Type B pancreatic cell (in vitro differentiated cells): ENCODE data around the gene SGF29. TPM values are rescaled to one million over a fixed set of nuclear protein-coding genes. Genes with fewer than 3 reads are reported as not detected.

Experiments used
- DNase-seq: peaks from one replicate; pipeline ENCODE4 v3.0.0; 2021; ENCODE audit warnings: mixed read lengths; ENCODE audit not compliant: unreplicated experiment; ENCODE audit errors: extremely low spot score
- H3K27ac Mint-ChIP-seq: 2 replicates; pipeline ENCODE4 v1.8.0; 2021; ENCODE audit warnings: mild to moderate bottlenecking, mixed read lengths
- H3K27me3 Mint-ChIP-seq: 2 replicates; pipeline ENCODE4 v1.8.0; 2021; ENCODE audit warnings: mixed read lengths
- H3K36me3 Mint-ChIP-seq: 2 replicates; pipeline ENCODE4 v1.8.0; 2021; ENCODE audit warnings: mixed read lengths
- H3K4me1 Mint-ChIP-seq: one replicate; pipeline ENCODE4 v1.8.0; 2021; ENCODE audit warnings: mixed read lengths; ENCODE audit not compliant: unreplicated experiment
- H3K4me3 Mint-ChIP-seq: 2 replicates; pipeline ENCODE4 v1.8.0; 2021; ENCODE audit warnings: mild to moderate bottlenecking, mixed read lengths
- H3K9me3 Mint-ChIP-seq: 2 replicates; pipeline ENCODE4 v1.8.0; 2021; ENCODE audit warnings: mixed read lengths
- CTCF ChIP-seq: fragments of 200-600 bp; sonication (generic); conservative IDR thresholded peaks from 2 replicates; pipeline ENCODE4 v1.5.0; 2021; ENCODE audit warnings: antibody characterized with exemption, mild to moderate bottlenecking
- total RNA-seq: library from RNA; stranded (reverse); gene quantifications from 2 replicates; pipeline ENCODE4 v1.2.1, GENCODE V29; 2021; ENCODE audit warnings: low replicate concordance

Gene SGF29
- total RNA-seq, 1 donor from 2014 or later = 29.6 TPM

GRCh38 chr16:28585674-28586073 is 32.0 kb downstream of the SGF29 start:
- no peak for DNase-seq
- Mint-ChIP-seq H3K9me3 (no peaks in the 10 kb centered on the region), H3K4me1 (no peaks in the 10 kb centered on the region), H3K27me3 (no peaks in the 10 kb centered on the region), H3K27ac (no peak overlapping the region), H3K36me3 (peaks cover 20% of the 10 kb centered on the region), H3K4me3 (no peak overlapping the region)
- no peak for TF ChIP-seq CTCF

GRCh38 chr16:28586466-28586865 is 32.7 kb downstream of the SGF29 start:
- no peaks in the 10 kb centered on the region for H3K9me3 Mint-ChIP-seq
- no peaks in the 10 kb centered on the region for H3K4me1 Mint-ChIP-seq
- TF ChIP-seq CTCF = no peak
- no peak overlapping the region for H3K27ac Mint-ChIP-seq
- H3K4me3 Mint-ChIP-seq = no peak overlapping the region
- no peaks in the 10 kb centered on the region for H3K27me3 Mint-ChIP-seq
- DNase-seq = no peak
- H3K36me3 Mint-ChIP-seq = peaks cover 16% of the 10 kb centered on the region

- DNase-seq = no peak
- no peaks in the 10 kb centered on the region for H3K4me1 Mint-ChIP-seq
- peaks cover 11% of the 10 kb centered on the region for H3K36me3 Mint-ChIP-seq
- H3K27ac Mint-ChIP-seq = peak overlapping the region; percentile 48
- no peaks in the 10 kb centered on the region for H3K27me3 Mint-ChIP-seq
- no peak overlapping the region for H3K4me3 Mint-ChIP-seq
- H3K9me3 Mint-ChIP-seq = no peaks in the 10 kb centered on the region
- no peak for TF ChIP-seq CTCF
Observed at GRCh38 chr16:28587386-28587785, 33.7 kb downstream of the SGF29 start.

DNA sequence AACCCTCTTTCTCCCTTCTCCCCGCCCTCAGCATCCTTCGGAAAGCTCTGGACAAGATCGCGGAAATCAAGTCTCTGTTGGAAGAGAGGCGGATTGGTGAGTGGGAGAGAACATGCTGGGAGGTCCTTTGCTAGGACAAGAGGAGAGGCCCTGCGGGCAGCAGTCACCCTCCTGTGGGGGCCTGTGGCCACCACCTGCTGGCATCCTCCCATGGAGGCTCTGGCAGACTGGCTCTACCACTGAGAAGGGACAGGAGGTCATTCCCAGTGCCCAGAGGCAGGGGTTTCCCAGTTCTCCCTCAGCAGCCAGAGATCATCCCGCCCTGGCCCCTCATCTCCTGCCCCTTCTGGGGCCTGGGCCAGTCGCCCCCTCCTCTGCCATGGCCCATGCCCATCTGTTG is 35.3 kb downstream of the SGF29 start:
- no peaks in the 10 kb centered on the region for H3K4me1 Mint-ChIP-seq
- H3K4me3 Mint-ChIP-seq = no peak overlapping the region
- H3K36me3 Mint-ChIP-seq = peaks cover 6% of the 10 kb centered on the region
- H3K9me3 Mint-ChIP-seq = no peaks in the 10 kb centered on the region
- no peak overlapping the region for H3K27ac Mint-ChIP-seq
- no peaks in the 10 kb centered on the region for H3K27me3 Mint-ChIP-seq
- TF ChIP-seq CTCF = no peak
- DNase-seq = no peak

GRCh38 chr16:28589930-28590329 is 36.2 kb downstream of the SGF29 start:
- peaks cover 6% of the 10 kb centered on the region for H3K36me3 Mint-ChIP-seq
- H3K9me3 Mint-ChIP-seq = no peaks in the 10 kb centered on the region
- no peak for TF ChIP-seq CTCF
- H3K4me3 Mint-ChIP-seq = no peak overlapping the region
- no peak for DNase-seq
- no peaks in the 10 kb centered on the region for H3K27me3 Mint-ChIP-seq
- H3K27ac Mint-ChIP-seq = no peak overlapping the region
- H3K4me1 Mint-ChIP-seq = no peaks in the 10 kb centered on the region
